Lower leg skin (tissue), 4 donors: Measurements from ENCODE around the gene ZDHHC14. TPM values are rescaled to one million over a fixed set of nuclear protein-coding genes. Genes with fewer than 3 reads are reported as not detected.

Source experiments
- DNase-seq, 2 donors: peaks; one replicate each; pipeline ENCODE4 v3.0.0-alpha.2; 2019; ENCODE audit warnings: low spot score in 2 of 2
- H3K4me3 ChIP-seq: fragments of 200-600 bp; sonication (generic); 2 replicates; pipeline ENCODE4 v1.5.1; 2017; ENCODE audit warnings: mild to moderate bottlenecking, low read depth; ENCODE audit not compliant: poor library complexity, severe bottlenecking
- CTCF ChIP-seq, 3 donors: fragments of 450-650 bp; IDR thresholded peaks; one replicate each; pipeline ENCODE4 v1.5.1; 2016; ENCODE audit warnings: antibody characterized with exemption in 3 of 3, mild to moderate bottlenecking in 3 of 3, moderate library complexity in 2 of 3
- POLR2A ChIP-seq, 2 donors: fragments of 450-650 bp; IDR thresholded peaks; one replicate each; pipeline ENCODE4 v1.6.1; 2016 to 2017; ENCODE audit warnings: antibody characterized with exemption in 2 of 2, mild to moderate bottlenecking in 1 of 2, moderate library complexity in 1 of 2
- WGBS, 2 donors: methylation state at CpG; one replicate each; pipeline ENCODE4 v1.1.5; 2018; 5-methylcytosine and 5-hydroxymethylcytosine counted together
- intact Hi-C: fragments of 100-400 bp; cut with DNase I; formaldehyde crosslinking; loops from one replicate; pipeline ENCODE4 v1.15.0; 2023; ENCODE audit warnings: low total_unique reads
- total RNA-seq, 4 donors: library from RNA; depleted of rRNA; stranded (reverse); fragments of >200 nt; gene quantifications; one replicate each; pipeline ENCODE4 v1.1.0, GENCODE V29; 2016

ZDHHC14 gene
- total RNA-seq, 4 donors from 2014 or later: 4.5 to 8.3 (median 6.1) TPM

- no peak overlapping the region for H3K4me3 ChIP-seq
- intact Hi-C loops: no loop called here
- WGBS, 2 donors: 67 to 76% methylated on average over 6 of the region's 6 CpGs
- no peak for DNase-seq
- TF ChIP-seq CTCF (IDR thresholded peaks at IDR 0.05): no peak
Observed at GRCh38 chr6:157621406-157621805, 240.4 kb downstream of the ZDHHC14 start.

GRCh38 chr6:157622427-157622826 lies 241.4 kb downstream of the ZDHHC14 start:
- TF ChIP-seq CTCF (IDR thresholded peaks at IDR 0.05) (no peak), POLR2A (IDR thresholded peaks at IDR 0.05) (no peak)
- 89 to 91% methylated on average over 3 of the region's 3 CpGs for WGBS, 2 donors
- H3K4me3 ChIP-seq: no peak overlapping the region
- intact Hi-C loops: no loop called here
- no peak for DNase-seq

GRCh38 chr6:157625111-157625510 lies 244.1 kb downstream of the ZDHHC14 start:
- no peak overlapping the region for H3K4me3 ChIP-seq
- 90% methylated on average over 7 of the region's 7 CpGs for WGBS, 2 donors
- intact Hi-C loops: no loop called here
- TF ChIP-seq CTCF (IDR thresholded peaks at IDR 0.05) (no peak), POLR2A (IDR thresholded peaks at IDR 0.05) (no peak)
- DNase-seq: no peak

- H3K4me3 ChIP-seq: no peak overlapping the region
- intact Hi-C loops: no loop called here
- WGBS, 2 donors: 79 to 80% methylated on average over 10 of the region's 10 CpGs
- DNase-seq: no peak
- TF ChIP-seq CTCF (IDR thresholded peaks at IDR 0.05) (no peak), POLR2A (IDR thresholded peaks at IDR 0.05) (no peak)
Observed at GRCh38 chr6:157625764-157626163, 244.8 kb downstream of the ZDHHC14 start.

GRCh38 chr6:157627195-157627966 lies 246.4 kb downstream of the ZDHHC14 start:
- TF ChIP-seq POLR2A (IDR thresholded peaks at IDR 0.05): no peak
- no peak for TF ChIP-seq CTCF (IDR thresholded peaks at IDR 0.05)
- no peak for DNase-seq
- H3K4me3 ChIP-seq: no peak overlapping the region
- WGBS, 2 donors: 93% methylated on average over 11 of the region's 11 CpGs
- intact Hi-C loops: no loop called here

- no peak overlapping the region for H3K4me3 ChIP-seq
- intact Hi-C loops: no loop called here
- TF ChIP-seq CTCF (IDR thresholded peaks at IDR 0.05) (no peak), POLR2A (IDR thresholded peaks at IDR 0.05) (no peak)
- 94 to 95% methylated on average over 11 of the region's 11 CpGs for WGBS, 2 donors
- DNase-seq: no peak
Observed at GRCh38 chr6:157628463-157628862, 247.5 kb downstream of the ZDHHC14 start.
